NB4 (cell line): ENCODE data around the gene IGFBP2.
A peak's percentile ranks its signal among the peaks of the same experiment; 100 is the strongest.

Source experiments
- DNase-seq: peaks from one replicate; pipeline ENCODE4 v3.0.0; 2010; ENCODE audit warnings: low read depth
- H3K4me3 ChIP-seq: one replicate; pipeline ENCODE4 v1.5.1; 2011; ENCODE audit warnings: mild to moderate bottlenecking, low read depth, low read length, moderate library complexity
- MAX ChIP-seq: IDR thresholded peaks from 2 replicates; pipeline ENCODE4 v1.6.1; 2011; ENCODE audit warnings: low read depth, low read length
- MYC ChIP-seq: IDR thresholded peaks from 2 replicates; pipeline ENCODE4 v1.6.1; 2011; ENCODE audit warnings: low read depth, low read length
- POLR2A ChIP-seq: IDR thresholded peaks from 2 replicates; pipeline ENCODE4 v1.6.1; 2011; ENCODE audit warnings: mild to moderate bottlenecking; ENCODE audit not compliant: insufficient read length; ENCODE audit errors: extremely low read depth
- TF ChIP-seq, protein P1 (sequence below): IDR thresholded peaks from one replicate; pipeline ENCODE4 v1.5.1; 2012; ENCODE audit warnings: low read depth, low read length

Gene IGFBP2

DNA sequence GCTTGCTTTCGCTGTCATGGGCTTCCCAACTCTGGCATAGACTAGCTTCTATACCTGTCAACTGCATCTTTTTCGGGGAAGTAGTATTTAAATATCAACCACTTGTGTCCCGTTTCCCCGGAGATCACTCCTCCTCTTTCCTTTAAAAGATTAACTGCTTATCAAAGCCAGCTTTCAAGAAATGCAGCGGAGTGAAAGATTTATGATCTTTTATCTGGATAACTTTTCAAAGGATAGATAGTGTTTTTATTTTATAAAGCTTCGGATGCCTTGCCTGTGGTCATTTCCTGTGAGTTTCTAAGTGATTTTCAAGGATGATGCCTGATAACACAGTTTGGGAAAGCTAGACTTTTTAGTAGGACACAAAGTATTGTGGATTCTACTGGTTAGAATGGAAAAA, 65.1 kb downstream of the IGFBP2 start:
- TF ChIP-seq MYC, result no peak
- TF ChIP-seq POLR2A, result no peak
- TF ChIP-seq MAX, result no peak
- TF ChIP-seq, protein P1, sequence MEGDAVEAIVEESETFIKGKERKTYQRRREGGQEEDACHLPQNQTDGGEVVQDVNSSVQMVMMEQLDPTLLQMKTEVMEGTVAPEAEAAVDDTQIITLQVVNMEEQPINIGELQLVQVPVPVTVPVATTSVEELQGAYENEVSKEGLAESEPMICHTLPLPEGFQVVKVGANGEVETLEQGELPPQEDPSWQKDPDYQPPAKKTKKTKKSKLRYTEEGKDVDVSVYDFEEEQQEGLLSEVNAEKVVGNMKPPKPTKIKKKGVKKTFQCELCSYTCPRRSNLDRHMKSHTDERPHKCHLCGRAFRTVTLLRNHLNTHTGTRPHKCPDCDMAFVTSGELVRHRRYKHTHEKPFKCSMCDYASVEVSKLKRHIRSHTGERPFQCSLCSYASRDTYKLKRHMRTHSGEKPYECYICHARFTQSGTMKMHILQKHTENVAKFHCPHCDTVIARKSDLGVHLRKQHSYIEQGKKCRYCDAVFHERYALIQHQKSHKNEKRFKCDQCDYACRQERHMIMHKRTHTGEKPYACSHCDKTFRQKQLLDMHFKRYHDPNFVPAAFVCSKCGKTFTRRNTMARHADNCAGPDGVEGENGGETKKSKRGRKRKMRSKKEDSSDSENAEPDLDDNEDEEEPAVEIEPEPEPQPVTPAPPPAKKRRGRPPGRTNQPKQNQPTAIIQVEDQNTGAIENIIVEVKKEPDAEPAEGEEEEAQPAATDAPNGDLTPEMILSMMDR, result no peak
- DNase-seq, result no peak
- no peak overlapping the region for H3K4me3 ChIP-seq

DNA sequence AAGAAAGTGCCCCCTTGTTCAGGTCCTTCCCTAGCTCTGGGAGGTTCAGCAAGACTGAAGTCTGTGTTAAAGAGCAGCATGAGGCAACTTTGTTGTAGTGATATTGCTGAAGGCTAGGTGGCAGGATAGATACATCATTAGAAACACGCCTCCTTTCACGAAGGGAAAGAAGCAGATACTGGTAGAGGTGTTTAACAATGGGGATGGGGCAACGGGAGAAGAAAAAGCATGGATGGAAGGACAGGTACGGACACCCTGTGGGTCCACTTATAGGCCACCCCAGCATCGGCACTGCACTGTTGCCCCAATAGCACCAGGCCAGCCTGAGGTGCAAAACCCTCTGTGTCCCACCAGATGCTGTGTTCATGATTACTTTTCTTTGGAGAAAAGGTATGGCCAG, 65.7 kb downstream of the IGFBP2 start:
- TF ChIP-seq, protein P1, result peak; percentile 59
- TF ChIP-seq MYC, result no peak
- peak; percentile 62 for DNase-seq
- no peak overlapping the region for H3K4me3 ChIP-seq

- no peak for TF ChIP-seq MYC
- H3K4me3 ChIP-seq, result no peak overlapping the region
- DNase-seq, result no peak
Observed at GRCh38 chr2:216700088-216700567, 66.9 kb downstream of the IGFBP2 start.

DNA sequence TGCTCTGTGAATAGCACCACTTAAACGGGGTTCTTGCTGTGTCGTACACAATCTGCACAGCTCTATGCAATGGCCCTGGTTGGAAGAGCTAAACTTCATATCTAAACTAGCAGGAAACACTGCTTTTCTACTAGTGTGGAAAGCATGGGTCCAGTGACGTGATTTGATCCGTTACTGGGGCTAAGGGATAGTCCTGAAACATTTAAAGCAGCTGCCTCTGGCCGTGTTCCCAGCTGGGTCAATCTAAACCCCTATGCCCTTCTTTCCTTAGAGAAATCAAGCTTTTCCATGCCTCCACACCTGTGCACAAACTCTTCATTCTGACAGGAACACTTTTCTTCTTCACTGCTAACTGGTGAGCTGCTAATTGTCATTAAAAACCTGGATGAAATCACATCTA, 67.6 kb downstream of the IGFBP2 start:
- TF ChIP-seq, protein P1, result no peak
- no peak for DNase-seq
- H3K4me3 ChIP-seq, result no peak overlapping the region

- no peak overlapping the region for H3K4me3 ChIP-seq
- TF ChIP-seq MYC (no peak), POLR2A (no peak), MAX (no peak)
- TF ChIP-seq, protein P1, result no peak
- DNase-seq, result no peak
Observed at GRCh38 chr2:216701544-216701943, 68.3 kb downstream of the IGFBP2 start.

- no peak for DNase-seq
- TF ChIP-seq MYC (no peak), POLR2A (no peak)
- no peak overlapping the region for H3K4me3 ChIP-seq
Observed at GRCh38 chr2:216702756-216703155, 69.5 kb downstream of the IGFBP2 start.

- no peak overlapping the region for H3K4me3 ChIP-seq
- DNase-seq, result no peak
- TF ChIP-seq MAX (no peak), MYC (no peak), POLR2A (no peak)
- TF ChIP-seq, protein P1, result no peak
Observed at GRCh38 chr2:216710551-216711301, 77.5 kb downstream of the IGFBP2 start.
